Measurements from ENCODE around the gene TSSK3.
"Not testable (repeated sequence)": the region's sequence is repeated elsewhere in the genome, so short reads cannot be mapped to it uniquely, and the experiment has no call there.

Gene TSSK3

DNA sequence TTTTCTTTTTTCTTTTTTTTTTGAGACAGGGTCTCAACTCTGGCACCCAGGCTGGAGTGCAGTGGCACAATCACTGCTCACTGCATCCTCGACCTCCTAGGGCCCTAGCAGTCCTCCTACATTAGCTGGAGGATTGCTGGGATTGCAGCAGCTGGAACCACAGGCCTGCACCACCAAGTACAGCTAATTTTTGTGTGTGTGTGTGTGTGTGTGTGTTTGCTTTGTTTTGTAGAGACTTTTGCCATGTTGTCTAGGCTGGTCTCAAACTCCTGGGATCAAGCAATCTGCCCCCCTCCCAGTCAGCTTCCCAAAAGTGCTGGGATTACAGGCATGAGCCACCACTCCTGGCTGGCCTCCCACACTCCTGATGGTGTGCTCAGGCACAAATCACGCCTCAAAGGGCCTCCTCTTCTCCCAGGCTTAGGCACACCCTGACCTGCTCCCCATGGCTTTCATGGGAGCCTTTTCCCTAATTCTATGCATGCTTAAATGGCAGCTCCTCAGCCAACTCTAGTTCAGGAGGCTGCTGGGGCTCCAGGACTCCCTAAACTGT, 9.4 kb upstream of the TSSK3 start:
- no peak overlapping the region for H3K9ac ChIP-seq (ENCODE audit: low read depth, low read length)
- H3K27ac ChIP-seq (ENCODE audit: low read depth, low read length), result no peak overlapping the region
- peaks cover 10% of the 10 kb centered on the region for H3K27me3 ChIP-seq (ENCODE audit: control insufficient read depth, insufficient read depth, low read length)
- peaks cover 5% of the 10 kb centered on the region for H3K9me3 ChIP-seq (ENCODE audit: control insufficient read depth, insufficient read depth, low read length)
- peaks cover 14% of the 10 kb centered on the region; the same call in 1 of the 2 replicates for H3K4me1 ChIP-seq (ENCODE audit: control insufficient read depth, insufficient read depth, low read length)
- no peaks in the 10 kb centered on the region for H3K36me3 ChIP-seq (ENCODE audit: control insufficient read depth, insufficient read depth, low read length)
- no peak overlapping the region for H3K4me3 ChIP-seq (ENCODE audit: low read depth, low read length)

DNA sequence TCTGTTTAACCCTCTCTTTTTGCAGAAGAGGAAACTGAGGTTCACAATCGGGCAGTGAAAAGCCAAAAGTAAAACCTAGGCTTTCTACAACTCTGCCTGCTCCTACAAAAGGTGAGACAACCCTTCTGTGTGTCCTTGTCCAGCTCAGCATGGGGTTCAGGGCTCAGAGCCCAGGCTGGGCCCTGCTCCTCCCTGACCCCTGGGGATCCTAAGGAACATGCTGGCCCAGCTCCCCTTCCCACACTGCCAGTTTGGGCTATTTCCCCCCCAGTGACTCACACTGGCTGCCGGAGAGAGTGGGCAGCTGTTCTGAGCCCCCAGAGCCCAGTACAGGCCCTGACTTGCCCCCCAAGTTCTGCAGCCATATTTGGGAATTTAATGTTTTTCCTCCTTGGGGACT, 8.9 kb upstream of the TSSK3 start:
- no peak overlapping the region for H3K9ac ChIP-seq (ENCODE audit: low read depth, low read length)
- H3K27me3 ChIP-seq (ENCODE audit: control insufficient read depth, insufficient read depth, low read length), result peaks cover 10% of the 10 kb centered on the region
- no peak overlapping the region for H3K27ac ChIP-seq (ENCODE audit: low read depth, low read length)
- peaks cover 14% of the 10 kb centered on the region; the same call in 1 of the 2 replicates for H3K4me1 ChIP-seq (ENCODE audit: control insufficient read depth, insufficient read depth, low read length)
- no peak overlapping the region for H3K4me3 ChIP-seq (ENCODE audit: low read depth, low read length)
- H3K36me3 ChIP-seq (ENCODE audit: control insufficient read depth, insufficient read depth, low read length), result no peaks in the 10 kb centered on the region
- peaks cover 5% of the 10 kb centered on the region for H3K9me3 ChIP-seq (ENCODE audit: control insufficient read depth, insufficient read depth, low read length)

GRCh38 chr1:32353886-32354570, 8.3 kb upstream of the TSSK3 start:
- Histone ChIP-seq H3K4me1 (ENCODE audit: control insufficient read depth, insufficient read depth, low read length) (peaks cover 14% of the 10 kb centered on the region; the same call in 1 of the 2 replicates), H3K27me3 (ENCODE audit: control insufficient read depth, insufficient read depth, low read length) (peaks cover 10% of the 10 kb centered on the region), H3K36me3 (ENCODE audit: control insufficient read depth, insufficient read depth, low read length) (no peaks in the 10 kb centered on the region), H3K9ac (ENCODE audit: low read depth, low read length) (no peak overlapping the region), H3K27ac (ENCODE audit: low read depth, low read length) (no peak overlapping the region), H3K9me3 (ENCODE audit: control insufficient read depth, insufficient read depth, low read length) (peaks cover 5% of the 10 kb centered on the region), H3K4me3 (ENCODE audit: low read depth, low read length) (no peak overlapping the region)

- H3K27ac ChIP-seq (ENCODE audit: low read depth, low read length); H3K36me3 ChIP-seq (ENCODE audit: control insufficient read depth, insufficient read depth, low read length); H3K4me3 ChIP-seq (ENCODE audit: low read depth, low read length); H3K27me3 ChIP-seq (ENCODE audit: control insufficient read depth, insufficient read depth, low read length); H3K9me3 ChIP-seq (ENCODE audit: control insufficient read depth, insufficient read depth, low read length); H3K9ac ChIP-seq (ENCODE audit: low read depth, low read length): not testable (repeated sequence)
- H3K4me1 ChIP-seq (ENCODE audit: control insufficient read depth, insufficient read depth, low read length), result peaks cover 14% of the 10 kb centered on the region; the same call in 1 of the 2 replicates
These were observed 6.6 kb upstream of the TSSK3 start for GRCh38 chr1:32355778-32356177.

GRCh38 chr1:32356478-32356877, 5.9 kb upstream of the TSSK3 start:
- Histone ChIP-seq H3K36me3 (ENCODE audit: control insufficient read depth, insufficient read depth, low read length) (no peaks in the 10 kb centered on the region), H3K4me3 (ENCODE audit: low read depth, low read length) (no peak overlapping the region), H3K27ac (ENCODE audit: low read depth, low read length) (no peak overlapping the region), H3K4me1 (ENCODE audit: control insufficient read depth, insufficient read depth, low read length) (peaks cover 14% of the 10 kb centered on the region; the same call in 1 of the 2 replicates), H3K27me3 (ENCODE audit: control insufficient read depth, insufficient read depth, low read length) (peaks cover 11% of the 10 kb centered on the region), H3K9ac (ENCODE audit: low read depth, low read length) (no peak overlapping the region), H3K9me3 (ENCODE audit: control insufficient read depth, insufficient read depth, low read length) (no peaks in the 10 kb centered on the region)

DNA sequence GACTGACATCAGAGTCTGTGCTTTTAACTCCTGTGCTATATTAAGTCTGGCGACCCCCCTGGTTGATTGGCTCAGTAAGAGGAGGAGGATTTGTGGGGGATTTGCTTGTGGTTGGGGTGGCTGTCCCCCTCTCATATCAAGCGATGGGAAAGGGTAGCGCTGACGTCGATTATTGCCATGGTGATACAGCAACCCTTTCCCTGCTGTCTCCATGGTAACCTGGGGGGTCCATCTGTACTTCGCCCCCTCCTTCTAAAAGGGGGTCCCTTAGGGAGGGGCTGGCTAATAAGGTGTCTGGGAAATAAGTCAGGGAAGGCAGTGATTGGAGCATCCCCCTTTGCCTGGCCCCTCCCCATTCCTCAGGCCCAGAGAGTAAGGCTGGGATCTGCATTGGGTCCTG, 4.7 kb upstream of the TSSK3 start:
- Histone ChIP-seq H3K4me1 (ENCODE audit: control insufficient read depth, insufficient read depth, low read length) (peaks cover 11% of the 10 kb centered on the region; the same call in 1 of the 2 replicates), H3K27ac (ENCODE audit: low read depth, low read length) (no peak overlapping the region), H3K36me3 (ENCODE audit: control insufficient read depth, insufficient read depth, low read length) (no peaks in the 10 kb centered on the region), H3K4me3 (ENCODE audit: low read depth, low read length) (no peak overlapping the region), H3K9me3 (ENCODE audit: control insufficient read depth, insufficient read depth, low read length) (no peaks in the 10 kb centered on the region), H3K9ac (ENCODE audit: low read depth, low read length) (no peak overlapping the region), H3K27me3 (ENCODE audit: control insufficient read depth, insufficient read depth, low read length) (peaks cover 11% of the 10 kb centered on the region)

GRCh38 chr1:32358435-32358834, 3.9 kb upstream of the TSSK3 start:
- H3K4me1 ChIP-seq (ENCODE audit: control insufficient read depth, insufficient read depth, low read length), result peaks cover 9% of the 10 kb centered on the region; the same call in 1 of the 2 replicates
- H3K27ac ChIP-seq (ENCODE audit: low read depth, low read length), result no peak overlapping the region
- no peak overlapping the region for H3K4me3 ChIP-seq (ENCODE audit: low read depth, low read length)
- H3K36me3 ChIP-seq (ENCODE audit: control insufficient read depth, insufficient read depth, low read length), result peaks cover 6% of the 10 kb centered on the region; the same call in 1 of the 2 replicates
- no peak overlapping the region for H3K9ac ChIP-seq (ENCODE audit: low read depth, low read length)
- H3K9me3 ChIP-seq (ENCODE audit: control insufficient read depth, insufficient read depth, low read length), result no peaks in the 10 kb centered on the region
- H3K27me3 ChIP-seq (ENCODE audit: control insufficient read depth, insufficient read depth, low read length), result peaks cover 11% of the 10 kb centered on the region

DNA sequence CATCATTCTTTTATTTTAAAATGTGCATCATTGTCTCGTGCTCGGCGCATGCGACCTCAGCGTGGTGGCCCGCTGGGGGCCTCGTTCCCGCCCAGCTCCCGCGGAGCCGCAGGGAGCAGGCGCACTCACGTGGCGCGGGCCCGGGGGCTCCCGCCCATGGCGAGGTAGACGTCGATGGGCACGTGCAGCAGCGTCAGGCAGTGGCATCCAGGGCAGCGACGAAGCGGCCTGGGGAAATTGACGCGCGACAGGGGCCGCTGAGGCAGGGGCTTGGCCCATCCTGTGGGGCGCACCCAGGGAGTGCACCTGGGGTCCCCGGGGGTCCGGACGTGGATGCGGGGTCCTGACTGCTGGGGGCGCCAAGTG, 1.0 kb upstream of the TSSK3 start:
- H3K9ac ChIP-seq (ENCODE audit: low read depth, low read length), result no peak overlapping the region
- H3K9me3 ChIP-seq (ENCODE audit: control insufficient read depth, insufficient read depth, low read length), result no peaks in the 10 kb centered on the region
- H3K36me3 ChIP-seq (ENCODE audit: control insufficient read depth, insufficient read depth, low read length), result peaks cover 26% of the 10 kb centered on the region
- H3K27me3 ChIP-seq (ENCODE audit: control insufficient read depth, insufficient read depth, low read length), result peaks cover 11% of the 10 kb centered on the region
- no peak overlapping the region for H3K4me3 ChIP-seq (ENCODE audit: low read depth, low read length)
- peaks cover 5% of the 10 kb centered on the region; the same call in 1 of the 2 replicates for H3K4me1 ChIP-seq (ENCODE audit: control insufficient read depth, insufficient read depth, low read length)
- H3K27ac ChIP-seq (ENCODE audit: low read depth, low read length), result no peak overlapping the region

DNA sequence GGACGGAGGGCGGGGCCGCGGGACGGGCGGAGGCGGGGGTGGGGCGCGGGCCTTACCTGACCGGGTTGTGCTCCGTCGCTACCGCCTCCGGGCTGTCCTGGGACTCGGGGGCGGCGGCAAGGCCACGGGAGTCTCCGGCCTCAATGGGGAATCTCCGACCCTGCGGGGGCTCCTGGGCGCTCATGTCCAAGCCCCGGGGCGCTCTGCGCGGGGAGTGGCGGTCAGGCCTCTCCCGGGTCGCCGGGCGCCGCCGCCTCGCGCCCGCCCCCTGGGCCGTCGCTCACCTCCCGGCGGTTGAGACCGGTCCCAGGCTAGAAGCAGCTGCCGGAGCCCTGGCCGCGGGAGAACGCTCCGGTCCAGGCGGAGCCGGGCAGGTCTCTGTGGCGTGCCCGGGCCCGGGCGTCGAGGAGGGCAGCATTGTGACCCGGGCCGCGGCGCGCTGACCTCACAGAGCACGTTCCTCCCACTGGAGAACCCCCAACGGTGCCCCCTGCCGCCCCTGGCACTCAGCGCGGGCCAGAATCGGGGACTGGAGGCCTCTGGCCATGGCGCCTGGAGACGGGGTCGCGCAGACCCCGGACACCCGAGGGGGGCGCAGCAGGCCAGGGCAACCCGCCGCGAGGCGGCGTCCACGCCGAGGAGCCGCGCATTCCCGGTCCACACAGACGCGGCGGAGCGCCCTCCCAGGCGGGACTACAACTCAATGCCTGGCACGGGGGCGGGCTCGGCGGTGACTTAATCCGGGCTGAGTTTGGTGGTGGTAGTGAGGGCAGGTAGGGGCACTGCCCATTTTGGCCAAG, 465 bp upstream of the TSSK3 start:
- Histone ChIP-seq H3K27ac (ENCODE audit: low read depth, low read length) (peak overlapping the region; percentile 31), H3K27me3 (ENCODE audit: control insufficient read depth, insufficient read depth, low read length) (peaks cover 11% of the 10 kb centered on the region), H3K9me3 (ENCODE audit: control insufficient read depth, insufficient read depth, low read length) (no peaks in the 10 kb centered on the region), H3K4me3 (ENCODE audit: low read depth, low read length) (peak overlapping the region; percentile 45), H3K4me1 (ENCODE audit: control insufficient read depth, insufficient read depth, low read length) (peaks cover 5% of the 10 kb centered on the region; the same call in 1 of the 2 replicates), H3K36me3 (ENCODE audit: control insufficient read depth, insufficient read depth, low read length) (peaks cover 32% of the 10 kb centered on the region), H3K9ac (ENCODE audit: low read depth, low read length) (no peak overlapping the region)

DNA sequence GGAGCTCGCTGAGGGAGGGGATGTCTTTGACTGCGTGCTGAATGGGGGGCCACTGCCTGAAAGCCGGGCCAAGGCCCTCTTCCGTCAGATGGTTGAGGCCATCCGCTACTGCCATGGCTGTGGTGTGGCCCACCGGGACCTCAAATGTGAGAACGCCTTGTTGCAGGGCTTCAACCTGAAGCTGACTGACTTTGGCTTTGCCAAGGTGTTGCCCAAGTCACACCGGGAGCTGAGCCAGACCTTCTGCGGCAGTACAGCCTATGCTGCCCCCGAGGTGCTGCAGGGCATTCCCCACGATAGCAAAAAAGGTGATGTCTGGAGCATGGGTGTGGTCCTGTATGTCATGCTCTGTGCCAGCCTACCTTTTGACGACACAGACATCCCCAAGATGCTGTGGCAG, 1.4 kb downstream of the TSSK3 start:
- H3K9me3 ChIP-seq (ENCODE audit: control insufficient read depth, insufficient read depth, low read length), result no peaks in the 10 kb centered on the region
- peaks cover 49% of the 10 kb centered on the region for H3K36me3 ChIP-seq (ENCODE audit: control insufficient read depth, insufficient read depth, low read length)
- H3K27me3 ChIP-seq (ENCODE audit: control insufficient read depth, insufficient read depth, low read length), result peaks cover 11% of the 10 kb centered on the region
- H3K9ac ChIP-seq (ENCODE audit: low read depth, low read length), result no peak overlapping the region
- no peak overlapping the region for H3K27ac ChIP-seq (ENCODE audit: low read depth, low read length)
- peaks cover 5% of the 10 kb centered on the region; the same call in 1 of the 2 replicates for H3K4me1 ChIP-seq (ENCODE audit: control insufficient read depth, insufficient read depth, low read length)
- no peak overlapping the region for H3K4me3 ChIP-seq (ENCODE audit: low read depth, low read length)

DNA sequence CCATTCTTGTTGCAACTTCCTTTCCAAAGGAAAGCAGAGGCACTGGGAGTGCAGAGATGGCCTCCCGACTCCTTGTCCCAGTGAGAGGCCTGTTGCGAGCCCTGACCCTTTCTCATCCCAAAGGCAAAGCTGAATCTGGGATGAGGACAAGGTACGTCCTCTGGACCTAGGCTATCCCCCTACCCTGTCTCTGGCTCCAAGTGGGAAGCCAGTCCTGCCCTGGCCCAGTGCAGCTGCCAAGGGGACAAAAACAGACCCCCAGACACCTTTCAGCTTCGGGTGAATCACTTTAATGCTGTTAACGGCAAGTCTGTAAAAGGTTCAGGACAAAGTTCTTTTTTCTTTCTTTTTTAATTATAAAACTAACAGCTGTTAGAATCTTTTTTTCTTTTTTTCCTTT, 2.5 kb downstream of the TSSK3 start:
- Histone ChIP-seq H3K36me3 (ENCODE audit: control insufficient read depth, insufficient read depth, low read length) (peaks cover 59% of the 10 kb centered on the region), H3K9me3 (ENCODE audit: control insufficient read depth, insufficient read depth, low read length) (no peaks in the 10 kb centered on the region), H3K27ac (ENCODE audit: low read depth, low read length) (no peak overlapping the region), H3K4me3 (ENCODE audit: low read depth, low read length) (no peak overlapping the region), H3K27me3 (ENCODE audit: control insufficient read depth, insufficient read depth, low read length) (peaks cover 11% of the 10 kb centered on the region), H3K9ac (ENCODE audit: low read depth, low read length) (no peak overlapping the region), H3K4me1 (ENCODE audit: control insufficient read depth, insufficient read depth, low read length) (peaks cover 5% of the 10 kb centered on the region; the same call in 1 of the 2 replicates)

Measured in HUES48 (cell line).